SK-N-SH (cell line): ENCODE data around the gene SLC13A4. TPM values are rescaled to one million over a fixed set of nuclear protein-coding genes. Genes with fewer than 3 reads are reported as not detected.
A peak's percentile ranks its signal among the peaks of the same experiment; 100 is the strongest.

Source experiments
- CTCF ChIA-PET: fragments of 300-600, 350-600 bp; formaldehyde crosslinking; extraction: SDS; loops from one replicate; lab custom pipeline; 2021; lab: Yijun Ruan, JAX
- POLR2A ChIA-PET: fragments of 350-600 bp; sonication (Branson Sonifier 250); formaldehyde crosslinking; extraction: SDS; loops from one replicate; lab custom pipeline; 2020; ENCODE audit warnings: antibody characterized with exemption, inconsistent platforms; lab: Yijun Ruan, JAX
- DNase-seq: peaks from one replicate; pipeline ENCODE4 v3.0.0; 2012
- H2AFZ ChIP-seq: fragments of 200-600 bp; sonication (generic); 2 replicates; pipeline ENCODE4 v1.8.1; 2016; ENCODE audit warnings: antibody characterized with exemption, mild to moderate bottlenecking, low read depth
- H3F3A ChIP-seq: fragments of 200-600 bp; sonication (generic); replicated peaks from 2 replicates; pipeline ENCODE3; 2016; ENCODE audit warnings: antibody characterized with exemption, mild to moderate bottlenecking; ENCODE audit not compliant: insufficient read depth
- H3K27ac ChIP-seq, 2 experiments: fragments of 200-500 bp in 1 of 2; fragments of 200-600 bp in 1 of 2; sonication (Bioruptor generic) in 1 of 2; sonication (generic), shearing (Covaris generic) in 1 of 2; 2 replicates each; pipeline versions ENCODE4 v1.5.1 to v1.6.1; 2014 to 2016; ENCODE audit warnings: low read depth in 2 of 2, inconsistent platforms in 1 of 2, low read length in 1 of 2, mild to moderate bottlenecking in 1 of 2, mixed read lengths in 1 of 2
- H3K27me3 ChIP-seq: fragments of 200-600 bp; sonication (generic), shearing (Covaris generic); 2 replicates; pipeline ENCODE4 v1.6.1; 2016; ENCODE audit warnings: mixed run types; ENCODE audit not compliant: insufficient read depth
- H3K36me3 ChIP-seq, 2 experiments: fragments of 200-500 bp in 1 of 2; fragments of 200-600 bp in 1 of 2; sonication (Bioruptor generic) in 1 of 2; sonication (generic) in 1 of 2; replicated peaks in 1 of 2; 2 replicates each; pipeline versions ENCODE3 to v1.5.1; 2014 to 2016; ENCODE audit warnings: low read length in 1 of 2, mild to moderate bottlenecking in 1 of 2; ENCODE audit not compliant: insufficient read depth in 2 of 2, control insufficient read depth in 1 of 2
- H3K4me1 ChIP-seq, 2 experiments: fragments of 200-500 bp in 1 of 2; fragments of 200-600 bp in 1 of 2; sonication (Bioruptor generic) in 1 of 2; sonication (generic), shearing (Covaris generic) in 1 of 2; 2 replicates each; pipeline versions ENCODE4 v1.5.1 to v1.6.1; 2014 to 2016; ENCODE audit warnings: low read depth in 1 of 2, low read length in 1 of 2, mixed run types in 1 of 2; ENCODE audit not compliant: insufficient read depth in 2 of 2, control insufficient read depth in 1 of 2
- H3K4me2 ChIP-seq: fragments of 200-600 bp; sonication (generic), shearing (Covaris generic); 2 replicates; pipeline ENCODE4 v1.6.1; 2017; ENCODE audit warnings: mixed run types
- H3K4me3 ChIP-seq, 2 experiments: fragments of 200-500 bp in 1 of 2; fragments of 200-600 bp in 1 of 2; sonication (Bioruptor generic) in 1 of 2; sonication (generic), shearing (Covaris generic) in 1 of 2; 2 replicates each; pipeline versions ENCODE4 v1.5.1 to v1.8.1; 2014 to 2016; ENCODE audit warnings: low read depth in 2 of 2, inconsistent platforms in 1 of 2, low read length in 1 of 2, mild to moderate bottlenecking in 1 of 2, mixed read lengths in 1 of 2, moderate library complexity in 1 of 2
- H3K79me2 ChIP-seq: fragments of 200-600 bp; sonication (generic); 2 replicates; pipeline ENCODE4 v1.8.1; 2017; ENCODE audit warnings: mild to moderate bottlenecking; ENCODE audit not compliant: insufficient read depth
- H3K9ac ChIP-seq: fragments of 200-600 bp; sonication (generic); 2 replicates; pipeline ENCODE4 v1.6.1; 2017; ENCODE audit warnings: mixed run types
- H3K9me2 ChIP-seq: fragments of 200-600 bp; sonication (generic); 2 replicates; pipeline ENCODE4 v1.6.1; 2017; ENCODE audit warnings: mixed run types
- H3K9me3 ChIP-seq: fragments of 200-600 bp; sonication (generic); 2 replicates; pipeline ENCODE4 v1.6.1; 2017; ENCODE audit warnings: mixed run types, mild to moderate bottlenecking, moderate library complexity
- H4K20me1 ChIP-seq: fragments of 200-600 bp; sonication (generic); 2 replicates; pipeline ENCODE4 v1.6.1; 2017; ENCODE audit warnings: mild to moderate bottlenecking, mixed run types; ENCODE audit not compliant: insufficient read depth
- CTCF ChIP-seq: fragments of 200-600 bp; sonication (generic); IDR thresholded peaks from 2 replicates; pipeline ENCODE4 v1.6.1; 2017; ENCODE audit warnings: antibody characterized with exemption, mild to moderate bottlenecking, moderate library complexity
- EZH2phosphoT487 ChIP-seq: fragments of 200-600 bp; sonication (generic); IDR thresholded peaks from 2 replicates; pipeline ENCODE4 v1.6.1; 2017; ENCODE audit warnings: low read depth, mixed run types, mild to moderate bottlenecking, antibody characterized with exemption, moderate library complexity, borderline replicate concordance
- FOXJ3 ChIP-seq: sonication (generic); formaldehyde crosslinking; IDR thresholded peaks from 2 replicates; pipeline ENCODE4 v1.5.1; 2020; ENCODE audit warnings: mild to moderate bottlenecking, missing genetic modification reagents
- IRF3 ChIP-seq: fragments of 150-350 bp; IDR thresholded peaks from 2 replicates; pipeline ENCODE4 v1.6.1; 2016; ENCODE audit warnings: mild to moderate bottlenecking, low read depth, low read length
- MEF2A ChIP-seq: IDR thresholded peaks from 2 replicates; pipeline ENCODE4 v1.4.0; 2012; ENCODE audit warnings: low read depth, borderline replicate concordance
- NFIC ChIP-seq: IDR thresholded peaks from 2 replicates; pipeline ENCODE4 v1.4.0; 2012; ENCODE audit warnings: borderline replicate concordance
- NRF1 ChIP-seq: IDR thresholded peaks from 2 replicates; pipeline ENCODE4 v1.6.1; 2012; ENCODE audit warnings: low read depth, mild to moderate bottlenecking, low read length
- RAD21 ChIP-seq: IDR thresholded peaks from 2 replicates; pipeline ENCODE4 v1.6.1; 2012; ENCODE audit warnings: mild to moderate bottlenecking, low read length
- RCOR1 ChIP-seq: fragments of 150-350 bp; IDR thresholded peaks from 2 replicates; pipeline ENCODE4 v1.6.1; 2017; ENCODE audit warnings: antibody characterized with exemption, low read length
- RFX5 ChIP-seq: IDR thresholded peaks from 2 replicates; pipeline ENCODE4 v1.6.1; 2012; ENCODE audit warnings: mild to moderate bottlenecking, improper control_type of control experiment, low read length
- SIN3A ChIP-seq: IDR thresholded peaks from 2 replicates; pipeline ENCODE4 v1.6.1; 2012; ENCODE audit warnings: low read depth, mild to moderate bottlenecking, low read length, moderate library complexity, borderline replicate concordance
- TAF1 ChIP-seq: IDR thresholded peaks from 2 replicates; pipeline ENCODE4 v1.6.1; 2012; ENCODE audit warnings: low read depth, mild to moderate bottlenecking, low read length, moderate library complexity, borderline replicate concordance
- WGBS: methylation state at CpG from one replicate; pipeline ENCODE4 v1.1.6; 2017; ENCODE audit warnings: low lambda C conversion rate; 5-methylcytosine and 5-hydroxymethylcytosine counted together
- polyA plus RNA-seq, 3 experiments: library from polyadenylated mRNA; depleted of rRNA; stranded (reverse); fragments of >200 nt; gene quantifications; 2 replicates each; pipeline ENCODE4 v1.2.3, GENCODE V29; 2012
- TF ChIP-seq, protein P1 (sequence below): IDR thresholded peaks from 2 replicates; pipeline ENCODE4 v1.4.0; 2012; ENCODE audit warnings: low read depth

SLC13A4 gene
- polyA plus RNA-seq, 1 of the 3 experiments (the other 2 are of a cell fraction): 0.30 TPM

DNA sequence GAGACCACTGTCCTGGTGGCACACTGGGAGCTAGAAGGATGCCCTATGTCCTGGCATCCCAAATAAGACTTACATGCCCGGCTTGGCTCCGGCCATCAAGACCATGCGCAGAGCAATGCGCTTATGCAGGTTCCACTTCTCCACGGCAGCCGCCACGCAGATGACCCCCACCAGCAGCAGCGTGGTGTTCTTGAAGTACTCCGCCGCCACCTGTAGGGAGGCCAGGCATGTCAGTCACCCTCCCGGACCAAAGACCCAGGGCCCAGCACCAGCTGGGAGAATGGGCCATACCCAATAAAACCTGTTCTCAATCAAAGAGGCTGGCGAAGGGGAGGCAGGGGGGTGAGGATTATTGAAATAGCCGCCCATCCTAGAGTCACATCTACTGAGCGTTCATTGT lies 19.9 kb downstream of the SLC13A4 start:
- POLR2A ChIA-PET: no interaction called here
- H3K4me2 ChIP-seq: no peak overlapping the region

DNA sequence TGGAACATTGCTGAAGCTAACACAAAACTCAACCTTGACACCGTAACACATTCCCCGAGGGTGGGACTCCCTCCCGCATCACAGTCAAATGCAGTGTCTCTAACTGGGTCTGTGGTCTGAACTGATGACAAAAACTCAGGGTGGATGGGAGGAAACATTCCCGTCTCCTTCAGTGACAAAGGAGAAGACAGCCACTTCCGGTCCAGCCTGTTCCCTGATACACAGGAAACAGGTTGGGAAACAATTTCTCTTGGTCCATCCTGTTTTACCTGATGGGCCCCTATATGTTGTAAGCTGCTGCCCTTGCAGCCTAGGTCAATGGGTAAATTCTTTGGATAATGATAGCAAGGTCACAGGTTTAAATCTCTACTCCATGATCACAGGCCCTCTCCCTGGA lies 20.4 kb downstream of the SLC13A4 start:
- no peak for TF ChIP-seq RFX5
- TF ChIP-seq EZH2phosphoT487: no peak
- no peak for TF ChIP-seq CTCF
- TF ChIP-seq TAF1: no peak
- no peak for TF ChIP-seq FOXJ3 (CRISPR knock-in tag)
- TF ChIP-seq IRF3: no peak
- TF ChIP-seq RCOR1: no peak
- TF ChIP-seq SIN3A: no peak
- TF ChIP-seq, all 33 proteins: peak for 0
- no peak overlapping the region for H3K9ac ChIP-seq
- H2AFZ ChIP-seq: no peak overlapping the region
- no peaks in the 10 kb centered on the region for H3K9me2 ChIP-seq
- no peak overlapping the region for H3K27ac ChIP-seq
- no peaks in the 10 kb centered on the region for H3K36me3 ChIP-seq
- H3K4me1 ChIP-seq: peaks cover 5 to 24% of the 10 kb centered on the region in 2 experiments; a peak in 2 of 4 replicates
- peaks cover 10% of the 10 kb centered on the region for H3F3A ChIP-seq
- H3K9me3 ChIP-seq: no peaks in the 10 kb centered on the region
- H3K79me2 ChIP-seq: no peaks in the 10 kb centered on the region
- H3K27me3 ChIP-seq: no peaks in the 10 kb centered on the region
- WGBS: 99% methylated on average over 5 of the region's 5 CpGs
- ChIA-PET CTCF (interaction anchor here (0.8 to 4.0 kb wide), 3 partner anchors 35 to 62 kb away, joined by 3 to 46 read pairs (median 3); no protein-coding TSS in a partner anchor), POLR2A (interaction anchor here (0.9 kb wide), 1 partner anchor 25 kb away, joined by 4 read pairs; no protein-coding TSS in a partner anchor)
- H4K20me1 ChIP-seq: no peaks in the 10 kb centered on the region
- DNase-seq: no peak
- no peak overlapping the region for H3K4me2 ChIP-seq
- no peak overlapping the region for H3K4me3 ChIP-seq

More for the DNA sequence above, 19.9 kb downstream of the SLC13A4 start:
- 96% methylated on average over 11 of the region's 14 CpGs for WGBS
- Histone ChIP-seq H3K36me3 (no peaks in the 10 kb centered on the region), H2AFZ (no peak overlapping the region), H3F3A (peaks cover 10% of the 10 kb centered on the region), H3K27me3 (no peaks in the 10 kb centered on the region), H3K9ac (no peak overlapping the region), H3K27ac (no peak overlapping the region), H4K20me1 (no peaks in the 10 kb centered on the region), H3K4me1 (peaks cover 8 to 29% of the 10 kb centered on the region in 2 experiments; a peak in 3 of 4 replicates), H3K4me3 (no peak overlapping the region), H3K9me3 (no peaks in the 10 kb centered on the region), H3K9me2 (no peaks in the 10 kb centered on the region), H3K79me2 (no peaks in the 10 kb centered on the region)
- CTCF ChIA-PET: interaction anchor here (0.8 to 4.0 kb wide), 3 partner anchors 36 to 63 kb away, joined by 3 to 46 read pairs (median 3); no protein-coding TSS in a partner anchor
- peak; percentile 48 for DNase-seq
- TF ChIP-seq NFIC (no peak), RAD21 (0 out of 2 replicates have a peak, but pooled peaks have one; percentile 11), SIN3A (no peak), MEF2A (no peak), NRF1 (no peak), CTCF (0 out of 2 replicates have a peak, but pooled peaks have one; percentile 15), RFX5 (no peak)
- TF ChIP-seq, protein P1, sequence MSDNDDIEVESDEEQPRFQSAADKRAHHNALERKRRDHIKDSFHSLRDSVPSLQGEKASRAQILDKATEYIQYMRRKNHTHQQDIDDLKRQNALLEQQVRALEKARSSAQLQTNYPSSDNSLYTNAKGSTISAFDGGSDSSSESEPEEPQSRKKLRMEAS: no peak
